IMR-90 (cell line): ENCODE measurements around the gene IDH3G. TPM values are rescaled to one million over a fixed set of nuclear protein-coding genes. Genes with fewer than 3 reads are reported as not detected.

ENCODE experiments used
- ATAC-seq: fragments of 200-7000 bp; cut with Tn5 transposase; 2 replicates; pipeline ENCODE4 v1.9.1; 2020; ENCODE audit warnings: low read depth, mild to moderate bottlenecking, moderate library complexity
- BruUV-seq: library from RNA; stranded (reverse); fragments of 400-500 nt; replicated peaks from 2 replicates; lab custom pipeline; 2021; lab: Mats Ljungman, UMichigan
- CTCF ChIA-PET: fragments of 300-600 bp; formaldehyde crosslinking; extraction: SDS; loops from one replicate; lab custom pipeline; 2021; ENCODE audit warnings: antibody characterized with exemption; lab: Yijun Ruan, JAX
- POLR2A ChIA-PET: fragments of 300-600 bp; sonication (Branson Sonifier 250); formaldehyde crosslinking; loops from one replicate; lab custom pipeline; 2022; ENCODE audit warnings: antibody characterized with exemption; ENCODE audit not compliant: unreplicated experiment; lab: Charles Lee
- DNase-seq: peaks from one replicate; pipeline ENCODE4 v3.0.0; 2013
- H2AFZ ChIP-seq: replicated peaks from 2 replicates; pipeline ENCODE3; 2013; ENCODE audit warnings: low read length, mild to moderate bottlenecking; ENCODE audit not compliant: poor library complexity
- H2AK5ac ChIP-seq: 2 replicates; pipeline ENCODE4 v1.6.1; 2013; ENCODE audit warnings: low read depth, low read length, inconsistent platforms
- H2AK9ac ChIP-seq: replicated peaks from 2 replicates; pipeline ENCODE3; 2013; ENCODE audit warnings: mild to moderate bottlenecking, low read depth, low read length, moderate library complexity; ENCODE audit not compliant: poor library complexity
- H2BK120ac ChIP-seq: 2 replicates; pipeline ENCODE4 v1.6.1; 2013; ENCODE audit warnings: low read depth, low read length, inconsistent platforms
- H2BK15ac ChIP-seq: 3 replicates; pipeline ENCODE4 v1.6.1; 2013; ENCODE audit warnings: low read depth, low read length, inconsistent platforms
- H2BK20ac ChIP-seq: 2 replicates; pipeline ENCODE4 v1.6.1; 2013; ENCODE audit warnings: low read depth, mild to moderate bottlenecking, inconsistent platforms, low read length, moderate library complexity
- H2BK5ac ChIP-seq: 2 replicates; pipeline ENCODE4 v1.6.1; 2013; ENCODE audit warnings: mild to moderate bottlenecking, low read depth, low read length, inconsistent platforms; ENCODE audit not compliant: poor library complexity, severe bottlenecking
- H3K14ac ChIP-seq: replicated peaks from 2 replicates; pipeline ENCODE4 v1.6.1; 2013; ENCODE audit warnings: low read depth, low read length, inconsistent platforms
- H3K18ac ChIP-seq: 2 replicates; pipeline ENCODE4 v1.6.1; 2013; ENCODE audit warnings: low read depth, low read length, control low read depth
- H3K23ac ChIP-seq: 2 replicates; pipeline ENCODE4 v1.6.1; 2013; ENCODE audit warnings: low read depth, low read length, inconsistent platforms
- H3K27ac ChIP-seq: 2 replicates; pipeline ENCODE4 v1.5.1; 2013; ENCODE audit warnings: mild to moderate bottlenecking, control low read depth, low read length; ENCODE audit not compliant: insufficient read depth
- H3K27me3 ChIP-seq: 2 replicates; pipeline ENCODE4 v1.6.1; 2013; ENCODE audit warnings: low read length; ENCODE audit not compliant: control insufficient read depth, insufficient read depth
- H3K36me3 ChIP-seq: 2 replicates; pipeline ENCODE4 v1.6.1; 2013; ENCODE audit warnings: low read length, mixed read lengths; ENCODE audit not compliant: control insufficient read depth, insufficient read depth
- H3K4ac ChIP-seq: 2 replicates; pipeline ENCODE4 v1.6.1; 2013; ENCODE audit warnings: low read depth, low read length, inconsistent platforms
- H3K4me1 ChIP-seq: 2 replicates; pipeline ENCODE4 v1.6.1; 2013; ENCODE audit warnings: low read length, mixed read lengths; ENCODE audit not compliant: control insufficient read depth, insufficient read depth
- H3K4me2 ChIP-seq: 2 replicates; pipeline ENCODE4 v1.6.1; 2013; ENCODE audit warnings: low read depth, mild to moderate bottlenecking, control low read depth, low read length, moderate library complexity
- H3K4me3 ChIP-seq: 2 replicates; pipeline ENCODE4 v1.5.1; 2013; ENCODE audit warnings: low read depth, mild to moderate bottlenecking, control low read depth, low read length, moderate library complexity; ENCODE audit not compliant: insufficient read depth
- H3K56ac ChIP-seq: 2 replicates; pipeline ENCODE4 v1.6.1; 2013; ENCODE audit warnings: low read length, inconsistent platforms; ENCODE audit not compliant: insufficient read depth; ENCODE audit errors: extremely low read depth
- H3K79me1 ChIP-seq, 2 experiments: 2 replicates each; pipeline ENCODE4 v1.6.1; 2013; ENCODE audit warnings: low read length in 2 of 2, inconsistent platforms in 1 of 2, low read depth in 1 of 2
- H3K9ac ChIP-seq: 2 replicates; pipeline ENCODE4 v1.6.1; 2013; ENCODE audit warnings: low read depth, low read length, control low read depth
- H3K9me1 ChIP-seq: 2 replicates; pipeline ENCODE4 v1.6.1; 2013; ENCODE audit warnings: low read length, inconsistent platforms; ENCODE audit not compliant: insufficient read depth
- H3K9me3 ChIP-seq: 2 replicates; pipeline ENCODE4 v1.6.1; 2013; ENCODE audit warnings: low read length; ENCODE audit not compliant: control insufficient read depth, insufficient read depth
- H4K20me1 ChIP-seq: 2 replicates; pipeline ENCODE4 v1.6.1; 2013; ENCODE audit warnings: low read length, inconsistent platforms; ENCODE audit not compliant: insufficient read depth
- H4K5ac ChIP-seq: 2 replicates; pipeline ENCODE4 v1.6.1; 2013; ENCODE audit warnings: mild to moderate bottlenecking, low read depth, low read length, control low read depth
- H4K8ac ChIP-seq, 2 experiments: 2 replicates each; pipeline ENCODE4 v1.6.1; 2013; ENCODE audit warnings: low read depth in 2 of 2, low read length in 2 of 2, control low read depth in 1 of 2, inconsistent platforms in 1 of 2
- H4K91ac ChIP-seq: 2 replicates; pipeline ENCODE4 v1.6.1; 2013; ENCODE audit warnings: low read depth, low read length, inconsistent platforms; ENCODE audit not compliant: insufficient read depth
- BHLHE40 ChIP-seq: fragments of 150-350 bp; IDR thresholded peaks from 2 replicates; pipeline ENCODE4 v1.6.1; 2016; ENCODE audit warnings: mild to moderate bottlenecking, low read depth, low read length
- CEBPB ChIP-seq: IDR thresholded peaks from 2 replicates; pipeline ENCODE4 v1.6.1; 2012; ENCODE audit warnings: low read depth, low read length, improper control_type of control experiment
- CHD1 ChIP-seq: IDR thresholded peaks from 2 replicates; pipeline ENCODE4 v1.6.1; 2012; ENCODE audit warnings: low read depth, low read length, improper control_type of control experiment
- CTCF ChIP-seq: conservative IDR thresholded peaks from 2 replicates; pipeline ENCODE4 v1.5.1; 2012; ENCODE audit warnings: mild to moderate bottlenecking, low read depth, low read length, improper control_type of control experiment
- FOS ChIP-seq: fragments of 150-350 bp; IDR thresholded peaks from 2 replicates; pipeline ENCODE4 v1.6.1; 2016; ENCODE audit warnings: low read depth, low read length
- MAFK ChIP-seq: IDR thresholded peaks from 2 replicates; pipeline ENCODE4 v1.6.1; 2012; ENCODE audit warnings: low read depth, low read length, improper control_type of control experiment
- MAZ ChIP-seq: IDR thresholded peaks from 2 replicates; pipeline ENCODE4 v1.6.1; 2012; ENCODE audit warnings: low read depth, mild to moderate bottlenecking, low read length, improper control_type of control experiment, moderate library complexity, borderline replicate concordance
- MXI1 ChIP-seq: IDR thresholded peaks from 2 replicates; pipeline ENCODE4 v1.6.1; 2012; ENCODE audit warnings: low read depth, mild to moderate bottlenecking, low read length, moderate library complexity, borderline replicate concordance
- NFE2L2 ChIP-seq: fragments of 150-350 bp; IDR thresholded peaks from 2 replicates; pipeline ENCODE4 v1.6.1; 2016; ENCODE audit warnings: low read depth, mild to moderate bottlenecking, low read length
- POLR2A ChIP-seq: IDR thresholded peaks from 2 replicates; pipeline ENCODE4 v1.6.1; 2012; ENCODE audit warnings: mild to moderate bottlenecking, low read depth, low read length
- RAD21 ChIP-seq: IDR thresholded peaks from 2 replicates; pipeline ENCODE4 v1.6.1; 2012; ENCODE audit warnings: low read length, improper control_type of control experiment
- RCOR1 ChIP-seq: IDR thresholded peaks from 2 replicates; pipeline ENCODE4 v1.6.1; 2012; ENCODE audit warnings: mild to moderate bottlenecking, low read length, improper control_type of control experiment; ENCODE audit not compliant: insufficient replicate concordance
- RFX5 ChIP-seq: IDR thresholded peaks from 2 replicates; pipeline ENCODE4 v1.8.0; 2012; ENCODE audit warnings: low read depth, mild to moderate bottlenecking, low read length, moderate library complexity
- SMC3 ChIP-seq: fragments of 150-350 bp; IDR thresholded peaks from 2 replicates; pipeline ENCODE4 v1.6.1; 2016; ENCODE audit warnings: low read depth, mild to moderate bottlenecking, antibody characterized with exemption, low read length, moderate library complexity
- USF2 ChIP-seq: fragments of 150-350 bp; IDR thresholded peaks from 2 replicates; pipeline ENCODE4 v1.6.1; 2017; ENCODE audit warnings: mild to moderate bottlenecking, antibody characterized with exemption, low read length, low read depth
- WGBS, 2 experiments: methylation state at CpG; one replicate each; pipeline versions ENCODE4 v1.1.5 to v1.1.7; 2013; ENCODE audit warnings: missing lambda C conversion rate in 2 of 2; ENCODE audit not compliant: insufficient read length in 1 of 2; ENCODE audit errors: extremely low coverage in 2 of 2; 5-methylcytosine and 5-hydroxymethylcytosine counted together
- dilution Hi-C: fragments of 300-500 bp; cut with HindIII; formaldehyde crosslinking; loops from one replicate; pipeline ENCODE4 v1.14.3; 2018; ENCODE audit warnings: low sequenced_read_pairs; ENCODE audit not compliant: unreplicated experiment
- in situ Hi-C: fragments of 300-500 bp; cut with MboI; formaldehyde crosslinking; loops from 3 replicates; pipeline ENCODE4 v1.14.3; 2019; ENCODE audit warnings: low sequenced_read_pairs, inconsistent platforms, mixed read lengths
- intact Hi-C: fragments of 100-400 bp; cut with micrococcal nuclease; formaldehyde crosslinking; loops from 2 replicates; pipeline ENCODE4 v1.10.0; 2022
- polyA plus RNA-seq, 3 experiments: library from polyadenylated mRNA; depleted of rRNA; stranded (reverse); fragments of >200 nt; gene quantifications; 2 replicates each; pipeline ENCODE4 v1.2.3, GENCODE V29; 2012; ENCODE audit warnings: low replicate concordance in 1 of 3
- total RNA-seq: library from RNA; depleted of rRNA; stranded (reverse); fragments of >200 nt; gene quantifications from 2 replicates; pipeline ENCODE4 v1.2.3, GENCODE V29; 2012
- TF ChIP-seq, protein P1 (sequence below): fragments of 150-350 bp; IDR thresholded peaks from 2 replicates; pipeline ENCODE4 v1.6.1; 2016; ENCODE audit warnings: low read depth, mild to moderate bottlenecking, low read length, moderate library complexity, borderline replicate concordance

IDH3G gene
- total and polyA plus RNA-seq, 2 of the 4 experiments (the other 2 are of a cell fraction): 79.4 to 85.7 TPM

DNA sequence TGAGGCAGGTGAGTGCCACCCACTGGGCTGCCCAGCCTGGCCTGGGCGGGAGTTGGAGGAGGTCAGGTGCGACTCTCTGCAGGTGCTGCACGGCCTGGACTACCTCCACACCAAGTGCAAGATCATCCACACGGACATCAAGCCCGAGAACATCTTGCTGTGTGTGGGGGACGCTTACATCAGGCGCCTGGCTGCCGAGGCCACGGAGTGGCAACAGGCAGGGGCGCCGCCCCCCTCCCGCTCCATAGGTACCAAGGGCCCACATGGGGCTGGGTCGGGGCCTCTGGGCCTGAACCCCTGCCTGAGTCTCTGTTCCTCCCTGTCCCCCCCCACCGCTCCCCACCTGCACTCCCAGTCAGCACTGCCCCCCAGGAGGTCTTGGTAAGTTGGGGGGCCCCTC is 11.3 kb downstream of the IDH3G start:
- Histone ChIP-seq H3K4me3 (no peak overlapping the region), H3K27me3 (no peaks in the 10 kb centered on the region), H2BK20ac (no peak overlapping the region), H2BK5ac (no peak overlapping the region), H3K9me1 (no peaks in the 10 kb centered on the region), H2BK120ac (no peak overlapping the region), H3K79me1 (no peaks in the 10 kb centered on the region), H4K8ac (no peak overlapping the region), H3K4me2 (no peak overlapping the region), H3K36me3 (peaks cover 11% of the 10 kb centered on the region; the same call in 1 of the 2 replicates), H4K91ac (no peak overlapping the region), H4K20me1 (no peaks in the 10 kb centered on the region), H2AK5ac (no peak overlapping the region), H2AFZ (no peak overlapping the region), H3K4ac (no peak overlapping the region), H2BK15ac (no peak overlapping the region), H2AK9ac (peak overlapping the region; percentile 65), H3K4me1 (no peaks in the 10 kb centered on the region), H3K23ac (no peak overlapping the region), H3K18ac (no peak overlapping the region), H3K9ac (no peak overlapping the region), H3K14ac (no peak overlapping the region), H4K5ac (no peak overlapping the region), H3K56ac (no peak overlapping the region), H3K27ac (no peak overlapping the region), H3K9me3 (no peaks in the 10 kb centered on the region; the same call in 1 of the 2 replicates)
- ATAC-seq (no peak), DNase-seq (no peak)
- dilution Hi-C loops: no loop called here
- TF ChIP-seq MAZ (no peak), BHLHE40 (no peak), RFX5 (no peak), FOS (no peak), CTCF (no peak), RAD21 (no peak), CHD1 (no peak), POLR2A (no peak), MAFK (no peak), CEBPB (no peak), USF2 (no peak), RCOR1 (no peak), NFE2L2 (no peak), SMC3 (no peak), MXI1 (no peak)
- TF ChIP-seq, protein P1, sequence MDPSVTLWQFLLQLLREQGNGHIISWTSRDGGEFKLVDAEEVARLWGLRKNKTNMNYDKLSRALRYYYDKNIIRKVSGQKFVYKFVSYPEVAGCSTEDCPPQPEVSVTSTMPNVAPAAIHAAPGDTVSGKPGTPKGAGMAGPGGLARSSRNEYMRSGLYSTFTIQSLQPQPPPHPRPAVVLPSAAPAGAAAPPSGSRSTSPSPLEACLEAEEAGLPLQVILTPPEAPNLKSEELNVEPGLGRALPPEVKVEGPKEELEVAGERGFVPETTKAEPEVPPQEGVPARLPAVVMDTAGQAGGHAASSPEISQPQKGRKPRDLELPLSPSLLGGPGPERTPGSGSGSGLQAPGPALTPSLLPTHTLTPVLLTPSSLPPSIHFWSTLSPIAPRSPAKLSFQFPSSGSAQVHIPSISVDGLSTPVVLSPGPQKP: no peak
- in situ Hi-C loops: no loop called here
- ChIA-PET CTCF (no interaction called here), POLR2A (no interaction called here)
- WGBS, 2 experiments: 86% methylated on average over 1 of the region's 14 CpGs; no CpG with 5 or more reads in 1 of the 2 experiments
- BruUV-seq: no TSS peak
- intact Hi-C loops: no loop called here
